Stimulated activated CD8-positive, alpha-beta memory T cell treated with anti-CD3 and anti-CD28 coated beads, Interleukin-4, amount 100 ng/mL, for 48 hours (primary cell): Measurements from ENCODE around the gene ABR.

Experiments used
- DNase-seq: peaks from one replicate; pipeline ENCODE4 v3.0.0-alpha.2; 2020

Gene ABR

DNA sequence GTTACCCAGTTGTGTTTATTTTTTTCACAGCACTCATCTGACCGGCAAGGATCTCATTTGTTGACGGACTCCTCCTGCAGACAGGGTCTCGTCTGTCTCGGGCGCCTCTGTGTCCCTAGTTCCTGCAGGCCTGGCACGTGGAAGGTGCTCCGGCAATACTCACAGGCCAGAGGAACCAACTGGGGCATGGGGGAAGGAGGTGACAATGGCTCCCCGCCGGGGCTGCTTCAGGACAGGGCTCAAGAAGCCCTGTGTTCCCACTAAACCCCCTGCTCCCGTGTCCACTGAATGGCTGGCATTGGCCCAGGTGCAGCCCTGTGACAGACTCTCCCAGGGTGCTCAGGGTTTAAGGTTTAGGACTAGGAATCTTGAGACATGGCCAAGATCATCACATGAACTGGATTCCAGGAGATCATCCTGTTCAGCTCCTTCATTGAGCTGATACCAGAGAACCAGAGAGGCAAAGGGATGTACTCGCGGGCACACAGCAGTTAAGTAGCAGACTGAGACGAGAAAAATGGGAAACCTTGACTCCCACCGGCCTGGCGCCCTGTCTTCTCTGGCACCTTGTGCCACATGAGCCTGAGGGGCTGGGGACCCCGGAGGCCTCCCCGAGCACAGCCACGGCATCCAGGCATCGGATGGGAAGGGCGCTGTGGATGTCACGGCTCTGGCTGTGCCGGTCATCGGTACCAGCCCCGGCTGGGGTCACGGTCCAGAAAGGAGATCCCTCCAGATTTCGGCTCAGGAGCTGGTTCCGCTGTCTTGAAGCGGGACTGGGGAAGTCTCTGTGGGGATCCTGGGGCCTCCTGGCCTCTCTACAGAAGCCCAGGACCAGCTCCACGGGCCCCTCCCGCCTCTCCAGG is 153.8 kb downstream of the ABR start:
- DNase-seq: no peak

- DNase-seq: no peak
These were observed 155.7 kb downstream of the ABR start for GRCh38 chr17:1024076-1024475.

DNA sequence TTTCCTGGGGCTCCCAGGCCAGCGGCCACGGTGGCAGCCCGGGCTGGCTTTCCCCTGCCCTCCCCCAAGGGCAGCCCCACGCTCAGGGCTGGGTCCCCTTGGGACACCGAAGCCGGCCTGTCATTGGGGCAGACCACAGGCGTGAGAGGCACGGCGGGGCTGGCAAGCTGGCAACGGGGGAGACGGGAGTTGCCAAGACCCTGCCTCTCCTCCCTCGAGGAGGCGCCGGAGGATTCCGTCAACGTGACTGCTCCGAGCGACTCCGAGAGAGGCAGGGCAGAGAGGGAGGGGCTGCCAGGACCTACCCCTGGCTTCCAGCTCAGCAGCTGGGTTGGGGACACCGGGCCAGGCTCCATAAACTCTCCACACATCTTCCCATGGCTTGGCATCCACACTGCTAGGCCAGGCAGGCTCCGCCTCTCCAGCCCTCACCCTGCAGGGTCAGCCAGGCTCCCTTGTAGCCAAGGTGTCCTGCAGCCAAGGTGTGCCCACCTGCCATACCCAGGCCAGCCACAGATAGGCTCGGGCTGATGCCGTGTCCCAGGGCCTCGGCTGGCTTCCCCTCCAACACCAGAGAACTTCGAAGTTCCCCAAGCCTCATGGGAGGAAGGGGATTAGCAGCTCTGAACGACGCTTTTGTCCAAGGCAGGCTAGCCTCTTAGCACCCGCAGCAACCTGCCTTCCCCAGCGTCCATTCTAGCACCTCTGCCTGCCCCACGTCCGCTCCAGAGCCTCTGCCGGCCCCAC is 157.3 kb downstream of the ABR start:
- DNase-seq: no peak

DNA sequence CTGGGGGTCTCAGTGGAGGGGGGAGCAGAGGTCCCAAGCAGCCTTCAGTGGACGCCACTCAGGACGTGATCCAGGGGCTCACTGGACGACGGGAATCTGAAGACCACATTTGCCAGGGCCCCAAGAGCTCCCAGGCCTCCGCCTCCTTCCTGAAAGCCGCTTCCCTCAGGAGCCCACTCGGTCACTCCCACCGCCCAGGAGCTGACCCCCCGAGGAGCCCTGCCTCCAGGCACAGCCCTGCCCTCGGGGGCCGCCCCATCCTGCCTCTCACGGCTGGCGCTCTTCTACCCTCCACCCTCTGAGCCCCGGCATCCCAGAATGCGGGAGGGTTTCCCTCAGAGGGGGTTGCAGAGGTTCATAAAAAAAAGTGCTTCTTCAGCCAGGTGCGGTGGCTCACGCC is 158.6 kb downstream of the ABR start:
- no peak for DNase-seq

DNA sequence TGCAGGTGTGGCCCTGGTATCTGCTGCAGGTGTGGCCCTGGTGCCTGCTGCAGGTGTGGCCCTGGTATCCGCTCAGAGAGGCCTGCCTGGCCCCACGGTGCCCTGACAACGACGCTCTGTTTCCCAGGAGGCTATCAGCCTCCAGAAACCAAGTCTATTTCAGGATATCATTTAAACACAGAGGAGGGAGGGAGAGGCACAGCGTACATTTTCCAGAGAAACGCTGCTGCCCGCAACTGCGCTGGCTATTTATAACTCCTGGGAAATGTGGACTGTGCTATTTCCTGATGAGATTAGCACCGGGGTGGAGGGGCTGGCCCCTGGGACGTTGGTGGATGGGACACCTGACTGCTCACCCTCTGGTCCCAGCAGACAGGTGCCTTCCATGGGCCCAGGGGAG is 160.3 kb downstream of the ABR start:
- no peak for DNase-seq

DNA sequence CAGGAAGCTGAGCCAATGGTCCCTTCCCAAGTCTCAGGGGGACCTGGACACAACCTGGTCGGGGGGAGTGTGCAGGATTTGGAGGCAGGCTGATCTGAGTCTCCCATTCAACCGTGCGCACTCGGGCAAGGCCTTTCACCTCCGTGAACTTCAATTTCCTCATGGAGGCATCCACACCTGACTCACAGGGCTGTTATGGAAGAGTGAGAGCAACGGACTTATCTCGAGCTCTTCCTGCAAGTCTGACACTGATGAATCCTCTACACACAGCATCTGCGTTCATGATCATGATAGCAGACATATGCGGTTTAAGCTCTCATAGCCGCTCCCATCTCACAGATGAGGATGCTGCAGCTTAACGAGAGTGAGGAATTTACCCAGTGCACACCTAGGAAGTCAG is 161.2 kb downstream of the ABR start:
- no peak for DNase-seq

GRCh38 chr17:1013729-1014090 is 166.1 kb downstream of the ABR start:
- no peak for DNase-seq

DNA sequence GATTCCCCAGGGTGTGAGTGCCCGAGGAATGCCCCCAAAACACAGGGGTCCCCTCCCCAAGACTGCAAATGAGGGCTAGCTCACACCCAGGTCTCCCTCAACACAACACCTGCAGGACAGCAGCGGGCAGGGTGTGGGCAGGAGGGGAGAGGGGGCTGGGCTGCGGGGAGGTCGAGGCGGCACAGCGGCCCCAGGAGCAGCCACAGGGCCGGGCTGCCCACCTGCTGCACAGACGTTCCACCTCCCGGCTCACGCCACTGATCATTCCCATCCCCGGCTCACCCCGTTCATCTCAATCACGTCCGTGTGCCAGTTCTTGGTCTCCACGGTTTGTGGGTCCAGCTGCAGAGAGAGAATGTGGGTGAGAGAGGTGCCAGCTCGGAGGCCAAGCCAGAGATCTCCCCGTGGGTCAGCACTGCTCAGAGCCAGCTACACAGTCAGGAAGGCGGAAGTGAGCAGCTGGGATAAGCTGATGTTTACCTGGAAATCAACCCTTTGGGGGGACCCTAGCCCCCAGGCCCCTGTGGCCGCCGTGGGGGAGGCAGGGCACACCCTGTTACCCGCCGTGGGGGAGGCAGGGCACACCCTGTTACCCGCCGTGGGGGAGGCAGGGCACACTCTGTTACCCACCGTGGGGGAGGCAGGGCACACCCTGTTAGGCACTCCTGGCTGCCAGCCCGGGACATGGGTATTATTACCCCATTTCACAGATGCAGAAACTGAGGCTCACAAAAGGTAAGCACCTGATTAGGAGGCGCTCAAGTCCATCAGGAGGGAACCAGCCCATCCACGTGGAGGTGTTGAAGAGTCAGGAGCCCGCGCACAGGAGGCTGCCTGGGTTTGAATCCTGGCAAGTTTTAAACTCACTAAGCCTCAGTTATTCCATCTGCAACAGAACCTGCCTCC is 166.7 kb downstream of the ABR start:
- DNase-seq: no peak

DNA sequence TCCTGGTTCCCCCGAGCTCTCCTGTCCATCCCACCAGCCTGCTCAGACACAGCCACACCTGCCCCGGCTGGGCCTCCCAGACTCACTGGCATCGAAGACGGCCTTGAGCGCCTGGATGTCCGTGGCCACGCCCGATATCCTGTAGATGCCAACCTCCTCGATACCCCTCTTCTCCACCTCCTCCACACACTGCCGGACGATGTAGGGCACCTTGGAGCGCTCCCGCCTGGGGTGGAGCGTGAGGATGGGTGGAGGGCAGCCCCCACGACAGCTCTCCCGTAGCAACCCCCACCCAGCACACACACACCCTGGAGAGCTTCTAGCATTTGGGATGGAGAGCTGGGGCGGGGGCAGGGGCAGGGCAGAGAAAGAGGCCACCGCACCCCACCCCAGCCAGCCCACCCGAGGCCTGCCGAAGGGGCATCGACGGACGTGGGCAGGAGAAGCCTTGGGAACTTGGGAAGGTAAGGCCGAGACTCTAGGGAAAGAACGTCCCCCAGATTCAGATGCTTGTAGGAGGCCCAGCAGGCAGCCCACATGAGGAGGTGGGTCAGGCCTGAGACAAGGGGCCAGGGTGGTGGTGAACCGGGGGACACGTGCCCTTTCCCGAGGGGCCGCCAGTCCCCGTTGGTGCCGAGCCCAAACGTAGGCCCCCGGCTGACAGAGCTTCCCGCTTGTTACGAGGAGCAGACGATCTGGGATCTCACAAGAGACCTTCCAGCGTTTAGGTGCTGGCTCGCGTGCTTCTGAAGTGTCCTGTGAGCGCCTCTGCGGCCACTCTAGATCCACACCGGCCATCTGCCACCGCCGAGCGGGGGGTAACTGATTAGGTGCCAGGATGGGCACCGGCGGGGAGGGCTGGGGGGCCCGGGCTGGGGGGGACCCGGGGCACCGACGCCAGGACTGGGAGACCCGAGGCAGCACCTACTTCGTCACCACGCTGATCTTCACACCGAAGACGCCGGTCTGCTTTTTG is 167.7 kb downstream of the ABR start:
- no peak for DNase-seq

DNA sequence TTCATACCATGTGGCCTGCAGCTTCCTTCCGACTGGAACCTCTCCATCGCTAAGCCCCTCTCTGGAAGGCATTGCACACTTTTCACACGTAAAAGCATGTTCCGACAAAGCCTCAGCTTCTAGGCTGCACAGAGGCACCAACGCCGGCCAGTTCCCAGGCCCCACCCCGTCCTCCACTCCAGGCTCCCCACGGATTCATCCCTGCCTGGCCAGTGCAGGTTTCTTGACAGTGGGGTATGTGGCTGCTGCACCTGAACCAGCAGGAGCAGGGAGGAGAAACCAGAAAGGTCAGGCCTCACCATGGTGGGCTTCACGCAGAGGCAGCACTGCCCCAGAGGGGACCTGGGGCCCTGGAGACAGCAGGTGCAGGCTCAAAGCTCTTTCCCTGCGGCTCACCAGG is 168.6 kb downstream of the ABR start:
- no peak for DNase-seq

DNA sequence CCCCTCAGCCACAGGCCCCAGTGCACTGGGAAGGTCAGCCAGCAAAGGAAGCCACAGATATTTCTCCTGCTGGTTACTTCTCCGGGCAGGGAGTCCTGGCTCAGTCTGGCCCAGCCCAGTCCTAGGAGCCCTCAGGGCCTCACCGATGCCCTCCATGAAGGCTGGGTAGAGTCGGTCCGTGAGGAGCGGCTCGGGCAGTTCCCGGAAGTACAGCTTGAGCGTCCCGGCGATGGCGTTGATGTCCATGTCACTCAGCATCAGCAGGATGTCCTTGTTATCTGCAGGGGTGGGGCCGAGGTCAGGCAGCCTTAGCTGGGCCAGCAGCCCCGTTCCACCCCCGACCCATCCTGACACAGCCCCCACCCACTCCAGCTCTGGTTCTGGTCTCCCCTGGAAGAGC is 169.2 kb downstream of the ABR start:
- no peak for DNase-seq

DNA sequence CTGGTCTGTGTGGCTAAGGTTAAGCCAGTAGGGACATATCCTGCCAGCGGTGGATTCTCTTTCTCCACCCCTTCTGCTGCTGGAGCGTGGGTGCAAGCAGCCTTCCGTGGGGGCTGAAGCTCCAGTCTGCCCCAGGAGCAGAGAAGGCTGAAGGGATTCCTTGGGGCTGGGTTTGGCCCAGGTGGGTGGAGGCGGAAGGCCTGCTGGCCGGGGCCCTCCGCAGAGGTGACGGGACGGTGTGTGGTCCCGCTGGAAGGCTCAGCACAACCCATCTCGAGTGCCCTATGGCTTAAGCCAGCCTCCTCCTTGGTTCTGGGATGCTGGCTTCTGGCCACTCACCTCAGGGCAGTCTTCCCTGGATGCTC is 169.7 kb downstream of the ABR start:
- DNase-seq: no peak

DNA sequence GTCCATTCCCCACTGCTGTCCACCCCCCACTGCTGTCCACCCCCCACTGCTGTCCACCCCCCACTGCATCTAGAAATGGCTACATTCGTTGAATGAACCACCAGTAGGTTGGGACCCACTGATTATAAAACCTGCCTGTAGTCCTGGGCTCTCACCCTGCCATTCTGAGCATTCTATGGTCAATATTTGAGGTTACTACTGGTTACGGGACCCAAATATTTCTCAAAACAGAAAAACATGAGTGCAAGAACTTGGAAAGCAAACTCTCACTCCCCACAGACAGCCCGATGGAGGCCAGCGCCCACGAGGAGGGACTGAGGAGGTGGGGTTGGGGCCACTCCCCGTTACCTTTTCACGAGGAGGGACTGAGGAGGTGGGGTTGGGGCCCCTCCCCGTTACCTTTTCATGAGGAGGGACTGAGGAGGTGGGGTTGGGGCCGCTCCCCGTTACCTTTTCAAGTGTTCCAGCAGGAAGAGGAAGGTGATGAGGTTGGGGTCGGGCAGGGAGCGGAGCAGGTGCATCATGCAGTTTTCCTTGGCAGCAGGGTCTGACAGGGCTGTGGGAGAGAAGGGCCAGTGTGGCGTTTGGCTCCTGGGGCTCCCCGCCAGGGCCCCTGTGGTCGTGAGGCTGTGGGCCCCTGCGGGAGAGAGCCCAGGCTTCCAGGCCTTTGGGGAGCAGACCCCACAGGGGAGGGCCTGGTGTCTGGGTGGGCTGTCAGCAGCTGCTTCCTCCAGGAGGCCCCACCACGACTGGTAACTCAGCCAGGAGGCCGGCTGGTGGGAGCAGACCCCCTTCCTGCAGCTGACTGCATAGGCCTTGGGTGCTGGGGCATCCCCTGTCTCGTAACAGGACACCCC is 170.3 kb downstream of the ABR start:
- no peak for DNase-seq

DNA sequence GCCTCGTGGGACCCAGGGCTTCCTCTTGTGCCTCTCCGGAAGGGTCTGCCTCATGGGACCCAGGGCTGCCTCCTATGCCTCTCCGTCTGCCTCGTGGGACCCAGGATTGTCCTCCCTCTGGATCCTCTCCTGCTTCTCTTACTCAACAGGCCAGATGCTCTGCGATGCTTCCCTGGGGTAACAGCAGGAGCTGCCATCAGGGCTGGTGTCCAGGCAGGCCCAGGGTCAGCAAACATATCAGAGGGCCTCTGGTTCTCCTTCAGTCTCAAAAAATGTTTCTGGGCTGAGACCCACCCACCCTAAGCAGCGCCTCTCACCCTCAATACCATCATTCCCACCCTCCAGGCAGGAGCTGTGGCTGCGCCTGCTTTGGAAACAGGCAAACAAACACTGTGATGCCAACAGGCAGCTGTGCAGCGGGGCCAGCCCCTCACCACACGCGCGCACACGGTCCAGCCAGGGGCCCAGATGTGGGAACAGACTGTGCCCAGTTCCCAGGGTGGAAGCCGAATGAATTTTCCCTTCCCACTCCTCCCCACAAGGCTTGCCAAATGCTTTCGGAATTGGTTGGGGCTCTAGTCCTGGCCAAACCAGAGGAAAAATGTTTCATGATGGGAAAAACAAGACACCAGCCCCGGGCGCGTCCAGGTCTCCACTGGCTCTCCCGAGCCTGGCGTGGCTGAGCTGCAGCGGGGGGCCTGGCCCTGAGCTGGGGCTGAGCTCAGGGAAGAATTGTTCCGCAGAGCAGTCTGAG is 171.6 kb downstream of the ABR start:
- no peak for DNase-seq

DNA sequence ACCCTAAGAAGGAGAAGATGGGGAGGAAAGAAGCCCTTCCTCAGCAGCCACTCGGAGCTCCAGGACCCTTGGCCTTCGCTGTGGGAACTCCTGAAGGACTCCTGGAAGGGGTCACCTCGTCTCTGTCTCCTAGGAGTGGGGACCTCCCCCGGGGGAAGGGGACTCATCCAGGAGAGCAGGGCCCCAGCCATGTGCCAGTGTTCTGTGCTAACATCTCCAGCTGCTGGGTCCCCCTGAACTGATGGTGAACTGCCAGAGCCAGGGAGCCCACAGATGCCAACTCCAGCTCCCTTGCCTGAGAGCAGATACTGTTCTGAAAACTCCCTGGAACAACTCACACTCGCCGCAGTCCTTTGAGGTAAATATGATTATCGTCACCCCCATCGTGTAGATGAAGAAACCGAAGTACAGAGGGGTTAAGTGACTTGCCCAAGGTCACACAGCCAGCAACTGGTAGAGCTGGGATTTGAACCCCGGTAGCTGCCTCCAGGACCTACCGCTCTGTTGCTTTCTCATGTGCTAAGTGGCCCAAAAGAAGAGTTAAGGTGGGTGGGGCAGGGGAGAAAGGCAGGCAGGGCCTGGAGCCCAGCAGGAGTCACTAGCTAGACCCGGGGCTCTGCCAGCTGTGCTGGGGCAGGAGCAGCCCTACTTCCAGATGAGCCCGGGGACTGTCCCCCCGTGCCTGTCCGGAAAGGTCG is 172.3 kb downstream of the ABR start:
- DNase-seq: no peak

DNA sequence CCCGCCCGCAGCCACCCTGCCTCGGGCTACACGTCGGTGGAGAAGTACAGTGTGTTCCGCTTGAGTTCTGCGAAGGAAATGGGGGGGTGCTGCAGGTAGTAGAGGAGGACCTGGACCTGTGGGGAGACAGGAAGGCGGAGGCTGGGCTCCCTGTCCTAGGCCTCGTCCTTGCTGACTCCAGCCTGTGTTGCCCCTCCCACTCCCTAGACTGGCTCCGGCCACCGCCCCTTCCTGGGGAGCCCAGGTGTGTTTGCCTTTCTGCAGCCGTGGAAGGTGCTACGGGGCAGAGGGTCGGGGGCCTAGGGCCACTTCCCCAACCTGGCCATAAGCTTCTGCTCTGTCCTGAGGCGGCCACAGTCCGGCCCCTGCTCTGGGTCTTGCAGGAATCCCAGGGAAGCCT is 173.7 kb downstream of the ABR start:
- no peak for DNase-seq

DNA sequence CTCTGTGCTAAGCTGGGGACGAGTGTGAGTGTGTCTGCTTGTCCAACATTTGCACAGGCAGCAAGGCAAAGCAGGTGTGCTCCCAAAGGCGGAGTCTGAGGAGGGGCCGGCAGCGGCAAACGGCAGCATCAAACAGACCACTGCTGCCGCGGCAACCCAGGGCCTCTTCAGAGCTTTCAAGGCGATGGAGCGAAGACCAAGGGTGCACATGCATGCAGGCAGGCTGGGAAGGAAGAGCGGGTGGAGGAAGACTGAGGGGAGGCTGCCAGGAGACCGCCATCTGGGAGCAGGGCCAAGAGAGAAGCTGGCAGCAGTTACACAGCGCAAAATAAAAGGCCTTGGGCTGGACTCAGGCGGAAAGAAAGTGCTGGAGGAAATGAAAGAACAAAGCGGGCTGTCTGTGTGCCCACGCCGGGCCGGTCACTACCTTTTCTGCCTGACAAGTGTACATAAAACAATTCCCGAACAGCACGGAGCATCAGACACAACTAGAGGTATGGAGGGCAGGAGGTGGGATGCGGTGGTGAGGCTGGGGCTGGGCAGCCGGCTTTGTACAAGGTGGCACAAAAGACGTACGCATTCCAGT is 174.3 kb downstream of the ABR start:
- DNase-seq: no peak

- DNase-seq: no peak
These were observed 174.9 kb downstream of the ABR start for GRCh38 chr17:1004769-1005295.
